Adrenal gland (tissue), 12 donors: ENCODE measurements around the gene ARF1. TPM values are rescaled to one million over a fixed set of nuclear protein-coding genes. Genes with fewer than 3 reads are reported as not detected.

ENCODE experiments used
- DNase-seq, 7 donors: peaks; one replicate each; pipeline ENCODE4 v3.0.0-alpha.2; 2019 to 2020
- H3K27ac ChIP-seq, 5 donors: fragments of 200-600 bp; sonication (generic) in 4 of 5; 1 replicate in 3 of 5; 2 replicates in 2 of 5; pipeline versions ENCODE4 v1.5.1 to v1.8.0; 2016 to 2020; ENCODE audit warnings: mild to moderate bottlenecking in 1 of 5
- H3K27me3 ChIP-seq: fragments of 200-600 bp; 2 replicates; pipeline ENCODE4 v1.8.0; 2021
- H3K36me3 ChIP-seq, 2 donors: fragments of 200-600 bp; replicated peaks in 1 of 2; 1 replicate in 1 of 2; 2 replicates in 1 of 2; pipeline versions ENCODE4 v1.5.1 to v1.8.0; 2018 to 2022
- H3K4me1 ChIP-seq, 2 donors: fragments of 200-600 bp; replicated peaks in 1 of 2; 1 replicate in 1 of 2; 2 replicates in 1 of 2; pipeline versions ENCODE4 v1.5.1 to v1.8.0; 2018 to 2021
- H3K4me3 ChIP-seq, 4 donors: fragments of 200-600 bp; sonication (generic) in 3 of 4; one replicate each; pipeline ENCODE4 v1.5.1; 2016 to 2018
- H3K9me3 ChIP-seq, 3 donors: fragments of 200-600 bp; sonication (generic) in 1 of 3; replicated peaks in 1 of 3; 1 replicate in 2 of 3; 2 replicates in 1 of 3; pipeline versions ENCODE4 v1.5.1 to v1.8.0; 2016 to 2021
- POLR2A ChIP-seq, 2 donors: fragments of 450-650 bp; IDR thresholded peaks; one replicate each; pipeline ENCODE4 v1.6.1; 2017; ENCODE audit warnings: antibody characterized with exemption in 2 of 2, mild to moderate bottlenecking in 2 of 2, moderate library complexity in 1 of 2
- WGBS, 4 donors: extraction: QIAGEN DNeasy Blood & Tissue Kit in 2 of 4; methylation state at CpG; one replicate each; pipeline versions ENCODE4 v1.1.5 to v1.1.7; 2013 to 2017; 5-methylcytosine and 5-hydroxymethylcytosine counted together
- intact Hi-C, 2 donors: fragments of 100-400 bp; cut with DNase I; formaldehyde crosslinking; loops; one replicate each; pipeline versions ENCODE4 v1.14.1 to v1.15.0; 2022 to 2023
- polyA plus RNA-seq, 3 donors: library from polyadenylated mRNA; stranded (reverse); fragments of 200-250 nt in 2 of 3; fragments of 350-450 nt in 1 of 3; fragmentation: Illumina TruSeq in 1 of 3; extraction: RNeasy Lipid Tissue Mini Kit (QIAGEN cat#74804) in 1 of 3; gene quantifications; one replicate each; pipeline ENCODE4 v1.2.3, GENCODE V29; 2013 to 2014
- total RNA-seq, 9 donors: library from RNA; depleted of rRNA in 4 of 9; stranded (reverse); fragments of >200 nt in 4 of 9; fragments of 120-200 nt in 1 of 9; fragmentation: NEBNext Ultra II Directional in 1 of 9; extraction: Animal tissue kit (Norgen Biotek cat#: 25700) in 1 of 9; gene quantifications; one replicate each; pipeline versions ENCODE4 v1.1.0 to v1.2.4, GENCODE V29; 2013 to 2023
- TF ChIP-seq, protein P1 (sequence below), 6 experiments: fragments of 450-650 bp in 4 of 6; fragments of 200-600 bp in 2 of 6; sonication (generic) in 1 of 6; IDR thresholded peaks; 1 replicate in 5 of 6; 2 replicates in 1 of 6; pipeline versions ENCODE4 v1.5.1 to v1.8.0; 2016 to 2021; ENCODE audit warnings: antibody characterized with exemption in 6 of 6, mild to moderate bottlenecking in 2 of 6, moderate library complexity in 1 of 6
- donor health status: healthy with polysubstance abuse.
- donor health status: Bipolar disorder and iron deficiency.
- donor health status: DM: yes; HTN: yes; CAD: no.
- donor health status: DM: no; HTN: no; CAD: no.
- donor health status: DM: no; HTN: no; CAD: no.
- donor health status: DM: yes; HTN: yes; CAD: no.

The ARF1 gene
- total and polyA plus RNA-seq, 12 donors = 200 to 611 (median 381) TPM

DNA sequence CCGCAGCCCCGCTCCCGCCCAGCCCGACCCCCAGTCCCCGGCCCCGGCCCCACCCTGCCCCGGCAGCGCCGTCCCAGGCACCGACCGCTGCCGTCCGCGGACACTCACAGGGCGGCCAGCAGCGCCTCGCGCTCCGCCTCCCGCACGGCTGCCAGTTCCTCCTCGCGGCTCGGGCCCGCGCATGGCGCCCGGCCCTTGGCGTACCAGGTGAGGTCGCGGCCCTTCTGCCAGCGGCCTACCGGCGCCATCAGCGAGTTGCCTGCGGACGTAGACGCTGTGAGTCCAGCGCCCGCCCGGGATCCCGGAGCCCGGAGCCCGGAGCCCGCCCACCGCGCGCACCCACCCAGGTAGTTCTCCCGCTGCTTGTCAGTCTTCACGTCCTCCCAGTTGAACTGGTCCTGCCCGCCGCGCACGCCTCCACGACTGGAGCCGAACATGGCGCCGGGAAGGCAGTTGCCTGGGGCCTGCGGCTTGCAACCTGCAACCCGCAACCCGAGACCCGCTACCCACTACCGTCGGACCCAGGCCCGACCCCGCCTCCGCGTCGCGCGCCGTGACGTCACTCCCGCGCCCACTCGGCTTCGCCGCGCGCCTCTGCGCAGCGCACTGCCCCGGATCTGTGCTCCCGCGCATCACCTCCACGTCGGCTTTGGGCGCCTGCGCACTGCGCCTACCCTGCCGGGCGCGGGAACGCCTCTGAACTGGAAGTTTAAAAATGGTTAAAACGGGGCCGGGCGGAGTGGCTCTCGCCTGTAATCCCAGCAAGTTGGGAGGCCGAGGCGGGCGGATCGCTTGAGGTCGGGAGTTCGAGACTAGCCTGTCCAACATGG is 20.5 kb downstream of the ARF1 start, which contains the start of gene C1orf35:
Gene C1orf35, minus strand, starts transcription at position 535 of the 830 bp plus-strand sequence. Its CDS starts 98 bp downstream, at position 437.
- H3K9me3 ChIP-seq = no peaks in the 10 kb centered on the region
- H3K27ac ChIP-seq = peak within 1 kb of the TSS; percentile 36 to 96 (median 93)
- peak within 1 kb of the TSS; percentile 42 to 86 (median 76) for H3K4me3 ChIP-seq
- DNase-seq = peak; percentile 94 to 96 (median 95)
- WGBS, 4 donors = 0 to 2% (median 0%) methylated on average over 9 to 104 of the region's 104 CpGs
- no peaks in the 10 kb centered on the region for H3K27me3 ChIP-seq
- peaks cover 0 to 57% of the 10 kb centered on the region in 2 donors for H3K36me3 ChIP-seq
- intact Hi-C loops = no loop called here
- H3K4me1 ChIP-seq = peaks cover 13 to 24% of the 10 kb centered on the region in 2 donors
- TF ChIP-seq, protein P1, sequence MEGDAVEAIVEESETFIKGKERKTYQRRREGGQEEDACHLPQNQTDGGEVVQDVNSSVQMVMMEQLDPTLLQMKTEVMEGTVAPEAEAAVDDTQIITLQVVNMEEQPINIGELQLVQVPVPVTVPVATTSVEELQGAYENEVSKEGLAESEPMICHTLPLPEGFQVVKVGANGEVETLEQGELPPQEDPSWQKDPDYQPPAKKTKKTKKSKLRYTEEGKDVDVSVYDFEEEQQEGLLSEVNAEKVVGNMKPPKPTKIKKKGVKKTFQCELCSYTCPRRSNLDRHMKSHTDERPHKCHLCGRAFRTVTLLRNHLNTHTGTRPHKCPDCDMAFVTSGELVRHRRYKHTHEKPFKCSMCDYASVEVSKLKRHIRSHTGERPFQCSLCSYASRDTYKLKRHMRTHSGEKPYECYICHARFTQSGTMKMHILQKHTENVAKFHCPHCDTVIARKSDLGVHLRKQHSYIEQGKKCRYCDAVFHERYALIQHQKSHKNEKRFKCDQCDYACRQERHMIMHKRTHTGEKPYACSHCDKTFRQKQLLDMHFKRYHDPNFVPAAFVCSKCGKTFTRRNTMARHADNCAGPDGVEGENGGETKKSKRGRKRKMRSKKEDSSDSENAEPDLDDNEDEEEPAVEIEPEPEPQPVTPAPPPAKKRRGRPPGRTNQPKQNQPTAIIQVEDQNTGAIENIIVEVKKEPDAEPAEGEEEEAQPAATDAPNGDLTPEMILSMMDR (IDR thresholded peaks at IDR 0.05) = no peak
- TF ChIP-seq POLR2A (IDR thresholded peaks at IDR 0.05) = peak; percentile 17 to 63

DNA sequence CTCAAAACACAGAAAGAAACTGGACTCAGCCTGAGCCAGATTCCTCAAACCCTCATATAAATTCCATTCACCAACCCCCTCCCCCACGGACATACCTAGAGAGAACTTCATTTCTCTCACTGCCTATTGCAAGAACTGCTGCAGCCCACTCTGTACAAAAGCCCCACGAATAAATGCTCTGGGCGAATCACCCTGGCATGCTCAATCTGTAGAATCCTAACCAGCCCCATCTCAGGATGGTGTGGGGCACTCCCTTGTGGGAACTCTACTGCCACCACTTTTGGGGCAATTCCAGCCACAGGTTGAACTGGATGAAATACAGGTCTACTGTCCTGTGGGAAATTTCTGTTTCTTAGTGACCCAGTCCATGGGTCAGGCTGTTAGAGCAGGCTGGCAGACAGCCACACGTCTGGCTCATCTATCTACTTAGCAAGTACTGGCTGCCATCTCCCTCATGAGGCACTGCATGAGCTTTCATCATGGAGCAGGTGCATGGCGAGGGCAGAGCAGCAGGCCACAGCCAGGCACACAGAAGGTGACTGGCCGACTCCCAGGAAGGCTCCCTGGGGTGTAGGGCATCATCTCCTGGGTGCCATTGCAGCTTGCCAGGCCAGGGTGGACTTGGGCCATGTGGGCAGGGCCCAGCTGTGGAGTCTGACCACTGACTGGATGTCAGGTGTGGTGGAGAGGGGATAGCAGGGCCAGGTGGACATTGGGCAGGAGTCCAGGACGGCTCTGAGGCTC is 22.2 kb downstream of the ARF1 start:
- intact Hi-C loops = no loop called here
- no peaks in the 10 kb centered on the region for H3K27me3 ChIP-seq
- peak overlapping the region in 2 of 5 donors; percentile 49 to 95 for H3K27ac ChIP-seq
- H3K4me1 ChIP-seq = peaks cover 20 to 31% of the 10 kb centered on the region in 2 donors
- peaks cover 0 to 40% of the 10 kb centered on the region in 2 donors for H3K36me3 ChIP-seq
- H3K4me3 ChIP-seq = no peak overlapping the region
- H3K9me3 ChIP-seq = no peaks in the 10 kb centered on the region
- WGBS, 4 donors = 43 to 78% (median 63%) methylated on average over 2 to 7 of the region's 7 CpGs
- DNase-seq = peak in 6 of 7 donors; percentile 55 to 82 (median 76)
- TF ChIP-seq, protein P1 (IDR thresholded peaks at IDR 0.05) = no peak
- TF ChIP-seq POLR2A (IDR thresholded peaks at IDR 0.05) = no peak

DNA sequence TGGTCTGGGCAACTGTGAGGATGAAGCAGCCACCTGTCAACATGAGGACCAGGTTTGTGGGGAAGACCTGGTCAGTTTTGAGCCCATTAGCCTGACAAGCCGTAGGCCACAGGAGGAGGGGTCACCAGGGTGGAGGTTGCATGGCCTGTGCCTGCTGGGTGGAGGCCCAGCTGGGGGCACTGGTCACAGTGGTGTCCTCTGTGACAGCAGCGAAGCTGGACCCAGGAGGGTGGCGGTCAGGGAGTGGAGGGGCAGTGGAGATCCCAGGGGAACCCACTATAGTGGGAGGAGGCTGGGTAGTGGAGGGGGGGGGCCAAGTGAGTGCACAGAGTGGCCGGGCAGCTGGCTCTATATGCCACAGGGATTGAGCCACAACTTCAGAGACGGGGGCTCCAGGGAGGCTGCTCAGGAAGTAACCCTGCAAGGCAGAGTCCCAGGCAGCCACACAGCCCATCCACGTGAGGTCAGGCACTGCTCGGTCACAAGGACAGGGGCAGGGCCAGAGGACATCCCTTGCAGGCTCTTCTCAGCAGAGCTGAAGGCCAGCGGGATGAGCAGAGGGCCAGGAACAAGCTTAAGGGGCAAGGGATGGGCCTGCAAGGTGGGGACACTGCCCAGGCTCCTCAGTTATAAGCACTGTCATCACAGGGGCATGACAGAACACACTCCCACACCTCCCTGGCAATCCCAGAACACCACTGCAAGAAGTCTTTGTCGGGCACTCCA is 22.9 kb downstream of the ARF1 start:
- 72 to 77% (median 75%) methylated on average over 5 to 9 of the region's 9 CpGs for WGBS, 4 donors
- TF ChIP-seq POLR2A (IDR thresholded peaks at IDR 0.05) = no peak
- TF ChIP-seq, protein P1 (IDR thresholded peaks at IDR 0.05) = no peak
- peak overlapping the region in 2 of 5 donors; percentile 45 to 49 for H3K27ac ChIP-seq
- H3K36me3 ChIP-seq = peaks cover 0 to 32% of the 10 kb centered on the region in 2 donors
- intact Hi-C loops = no loop called here
- no peaks in the 10 kb centered on the region for H3K27me3 ChIP-seq
- DNase-seq = peak in 2 of 7 donors; percentile 18 to 28
- H3K9me3 ChIP-seq = no peaks in the 10 kb centered on the region
- no peak overlapping the region for H3K4me3 ChIP-seq
- peaks cover 20 to 36% of the 10 kb centered on the region in 2 donors for H3K4me1 ChIP-seq
